GM10847 (cell line): ENCODE measurements around the gene IRS2.

ENCODE experiments used
- POLR2A ChIP-seq: IDR thresholded peaks from 2 replicates; pipeline ENCODE4 v1.6.1; 2011; ENCODE audit not compliant: insufficient read length; ENCODE audit errors: extremely low read depth

IRS2 gene

GRCh38 chr13:109719962-109720646 lies 66.3 kb downstream of the IRS2 start:
- TF ChIP-seq POLR2A = no peak

GRCh38 chr13:109718726-109719125 lies 67.7 kb downstream of the IRS2 start:
- TF ChIP-seq POLR2A = no peak

- no peak for TF ChIP-seq POLR2A
Observed at GRCh38 chr13:109717686-109718085, 68.7 kb downstream of the IRS2 start.

- TF ChIP-seq POLR2A = no peak
Observed at GRCh38 chr13:109715902-109716301, 70.5 kb downstream of the IRS2 start.

- TF ChIP-seq POLR2A = no peak
Observed at GRCh38 chr13:109713681-109714080, 72.7 kb downstream of the IRS2 start.

GRCh38 chr13:109712124-109712722 lies 74.2 kb downstream of the IRS2 start:
- no peak for TF ChIP-seq POLR2A

GRCh38 chr13:109707742-109708617 lies 78.4 kb downstream of the IRS2 start:
- no peak for TF ChIP-seq POLR2A

GRCh38 chr13:109707044-109707741 lies 79.2 kb downstream of the IRS2 start:
- TF ChIP-seq POLR2A = no peak

- no peak for TF ChIP-seq POLR2A
Observed at GRCh38 chr13:109706015-109706715, 80.2 kb downstream of the IRS2 start.

- TF ChIP-seq POLR2A = no peak
Observed at GRCh38 chr13:109704771-109705635, 81.4 kb downstream of the IRS2 start.

- TF ChIP-seq POLR2A = no peak
Observed at GRCh38 chr13:109703250-109703649, 83.1 kb downstream of the IRS2 start.
